NCI-H524 treated with DMSO at 0.1 percent for 48 hours (cell line): Measurements from ENCODE around the gene RCC2.

Experiments used
- DNase-seq: peaks from one replicate; lab custom pipeline; 2025; lab: John Stamatoyannopoulos, UW

The RCC2 gene

DNA sequence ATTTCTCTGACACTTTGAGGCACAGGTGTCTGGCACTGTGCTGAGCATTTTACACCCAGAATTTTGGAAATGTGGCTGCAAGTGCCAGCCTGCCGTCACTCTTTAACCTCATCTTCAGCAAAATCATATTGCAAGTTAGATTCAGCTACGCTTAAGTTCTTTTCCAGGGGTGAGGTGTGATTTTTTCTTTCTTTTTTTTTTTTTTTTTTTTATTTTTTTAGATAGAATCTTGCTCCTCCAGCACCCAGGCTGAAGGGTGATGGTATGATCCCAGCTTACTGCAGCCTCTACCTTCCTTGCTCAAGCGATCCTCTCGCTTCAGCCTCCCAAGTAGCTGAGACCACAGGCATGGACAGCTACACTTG is 2.5 kb upstream of the RCC2 start:
- DNase-seq: no peak

DNA sequence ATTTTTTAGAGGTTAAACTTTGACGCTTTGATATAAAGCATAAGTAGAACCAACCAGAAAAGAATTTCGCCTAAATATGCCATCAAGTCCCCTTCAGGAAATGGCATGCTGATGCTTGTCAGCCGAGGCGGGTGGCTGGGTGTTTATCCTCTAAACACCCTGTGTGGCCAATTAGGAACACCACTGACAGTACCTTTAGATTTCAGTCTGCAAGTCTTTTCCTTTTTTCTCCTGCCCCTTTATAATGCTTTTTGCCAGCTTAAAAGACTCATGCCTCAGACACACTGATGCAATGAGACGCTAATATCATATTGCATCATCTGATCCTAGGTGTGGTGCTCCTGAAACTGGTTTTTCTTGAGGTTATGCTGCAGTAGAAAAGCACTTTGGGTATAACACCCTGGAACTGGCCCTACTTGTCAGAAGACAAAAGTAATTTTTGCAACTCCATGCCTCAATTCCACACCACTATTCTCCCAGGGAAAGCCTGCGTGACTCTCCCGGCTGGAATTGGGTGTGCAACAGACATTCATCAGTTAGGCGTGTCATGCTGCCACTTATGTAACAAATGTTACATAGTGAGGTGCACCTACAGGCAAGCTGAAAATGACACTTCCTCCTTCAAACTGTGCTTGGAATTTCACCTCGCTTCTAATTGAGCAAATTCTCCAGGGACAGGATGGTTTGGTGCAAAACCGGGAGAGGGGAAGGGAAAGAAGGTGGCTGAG is 2.0 kb upstream of the RCC2 start:
- DNase-seq: no peak

DNA sequence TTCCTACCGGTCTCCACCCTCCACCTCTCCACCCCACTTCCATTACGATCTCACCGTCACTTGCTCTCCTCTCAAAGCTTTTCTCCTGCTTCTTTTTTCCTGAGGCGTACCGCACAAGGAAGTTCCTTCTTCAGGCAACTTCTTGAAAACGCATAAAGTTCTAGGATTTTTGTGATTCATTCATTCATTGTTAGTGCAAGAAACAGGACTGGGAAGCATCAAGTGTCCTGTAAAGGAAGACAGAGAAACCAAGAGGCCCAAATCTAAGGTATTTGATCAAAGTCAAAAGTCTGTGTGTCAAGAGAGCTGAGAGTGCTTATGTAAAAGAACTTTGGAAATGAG is 1.3 kb upstream of the RCC2 start:
- no peak for DNase-seq

DNA sequence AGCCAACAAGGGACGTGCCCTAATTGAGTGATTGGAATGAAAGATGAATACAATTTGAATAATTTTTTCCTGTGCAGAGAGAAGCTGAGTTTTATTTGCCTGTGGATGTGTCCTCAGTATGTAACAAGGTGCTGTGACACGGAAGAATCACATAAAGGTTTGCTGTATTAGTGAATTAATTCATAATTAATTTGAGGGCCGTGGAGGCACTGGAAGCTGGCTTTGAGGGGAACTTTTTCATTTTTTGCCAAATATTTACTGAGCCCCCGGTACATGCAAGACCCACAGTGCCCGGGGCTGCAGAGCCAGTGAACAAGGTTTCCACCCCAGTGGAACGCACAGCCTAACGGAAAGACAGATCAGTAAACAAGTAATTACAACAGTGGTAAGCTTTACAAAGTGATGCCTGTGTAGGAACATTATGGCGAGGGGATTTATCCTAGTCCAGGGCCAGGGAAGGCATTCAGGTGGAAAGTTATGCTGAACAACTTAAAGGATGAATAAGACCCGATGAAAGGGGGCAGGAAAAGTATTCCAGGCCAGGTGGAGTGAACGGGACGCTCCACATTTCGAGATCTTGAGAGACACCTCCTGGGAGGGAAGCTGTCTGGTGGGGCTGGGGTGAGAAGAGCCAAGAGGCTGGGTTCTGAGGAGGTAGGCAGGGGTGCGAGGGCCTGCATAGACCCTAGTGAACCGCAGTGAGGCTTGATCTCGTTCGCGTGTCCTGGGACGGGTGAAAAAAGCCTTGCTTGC is 773 bp upstream of the RCC2 start:
- no peak for DNase-seq

DNA sequence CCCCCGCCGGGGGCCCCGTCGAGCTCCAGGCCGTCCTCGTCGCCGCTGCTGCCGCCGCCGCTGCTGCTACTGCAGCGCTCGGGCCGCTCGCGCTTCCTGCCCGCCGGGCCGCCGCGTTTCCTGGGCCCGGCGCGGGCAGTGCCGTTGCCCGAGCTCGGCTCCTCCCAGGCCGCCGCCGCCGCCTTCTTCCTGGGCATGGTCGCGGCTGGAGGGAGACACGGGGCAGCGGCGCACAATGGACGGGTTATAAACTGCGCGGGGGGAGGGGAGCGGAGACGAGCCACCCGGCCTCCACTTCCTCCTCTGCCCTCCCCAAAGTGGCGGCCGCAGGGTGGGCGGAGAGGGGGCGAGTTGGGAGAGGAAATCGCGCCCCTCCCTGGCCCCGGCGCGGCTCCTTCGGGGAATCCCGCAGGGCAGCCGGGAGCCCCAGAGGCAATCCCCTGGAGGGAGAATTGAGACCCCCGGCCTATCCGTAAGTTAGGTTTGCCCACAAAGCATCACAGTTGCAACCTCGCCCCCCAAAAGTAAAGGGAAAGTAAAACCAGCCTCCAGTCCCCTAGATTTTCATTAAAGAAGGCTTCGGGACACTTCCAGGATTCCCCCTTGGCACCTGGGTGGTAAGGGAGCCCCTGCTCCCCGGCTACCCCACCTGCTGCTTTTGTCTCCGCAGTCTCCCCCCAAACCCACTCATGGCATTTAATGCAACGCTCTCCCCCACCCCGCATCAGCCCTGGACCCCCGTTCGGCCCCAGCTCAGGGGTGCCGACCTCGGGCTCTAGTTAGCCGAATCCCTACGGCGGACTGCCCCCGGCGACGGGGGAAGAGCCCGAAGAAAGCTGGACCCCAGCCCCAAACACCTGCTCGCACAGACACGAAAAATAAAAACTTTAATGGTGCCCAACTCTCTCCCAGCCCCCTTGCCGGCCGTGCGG is 893 bp downstream of the RCC2 start:
- no peak for DNase-seq

DNA sequence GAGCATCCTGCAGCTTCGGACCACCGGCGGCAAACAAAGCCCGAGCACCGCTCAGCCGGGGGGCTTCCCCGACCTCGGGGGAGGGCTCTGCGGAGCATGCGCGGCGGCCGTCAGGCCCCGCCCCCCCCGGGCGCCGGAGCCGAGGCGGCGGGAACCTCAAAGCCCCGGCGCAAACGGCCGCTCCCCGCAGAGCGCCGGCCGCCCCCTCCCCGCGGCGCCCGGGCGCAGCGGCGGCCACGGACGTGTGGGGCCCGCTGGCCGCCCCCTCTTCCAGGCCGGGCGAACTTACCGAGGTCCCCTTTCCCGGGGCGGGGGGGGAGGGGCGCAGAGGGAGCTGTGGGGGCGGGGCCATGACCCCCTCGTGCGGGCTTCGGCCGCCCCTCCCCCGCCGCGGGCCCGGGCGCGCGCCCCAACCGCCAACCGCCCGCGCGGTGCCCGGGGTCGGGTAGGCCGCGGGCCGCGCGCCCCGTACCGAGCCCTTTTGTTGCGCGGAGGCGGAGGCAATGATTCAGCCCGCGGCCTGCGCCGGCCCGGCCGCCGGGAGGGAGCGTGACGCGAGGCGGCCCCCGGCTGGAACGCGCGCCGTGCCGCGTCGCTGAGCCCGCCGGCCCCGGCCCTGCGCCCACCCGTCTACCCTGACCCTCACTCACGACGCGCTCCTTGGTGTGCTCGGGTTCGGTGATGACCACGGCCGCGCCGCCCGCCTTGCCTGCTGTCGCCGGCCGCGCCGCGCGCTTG is 1.7 kb downstream of the RCC2 start:
- no peak for DNase-seq

DNA sequence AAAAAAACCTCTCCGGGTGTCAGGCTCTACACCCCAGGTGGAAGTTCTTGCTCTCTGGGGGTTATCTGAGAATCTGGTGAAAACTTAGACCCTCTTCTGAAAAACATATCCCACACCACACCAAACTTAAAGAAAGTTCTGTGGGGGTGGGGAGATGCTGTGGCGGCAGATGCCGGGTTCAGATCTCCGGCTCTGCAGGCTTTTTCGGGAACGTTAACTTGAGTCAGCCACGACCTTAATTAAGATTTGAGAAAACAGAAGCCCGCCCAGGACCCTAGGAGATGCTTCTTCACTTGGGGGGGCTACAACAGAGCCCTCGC is 2.3 kb downstream of the RCC2 start:
- no peak for DNase-seq

DNA sequence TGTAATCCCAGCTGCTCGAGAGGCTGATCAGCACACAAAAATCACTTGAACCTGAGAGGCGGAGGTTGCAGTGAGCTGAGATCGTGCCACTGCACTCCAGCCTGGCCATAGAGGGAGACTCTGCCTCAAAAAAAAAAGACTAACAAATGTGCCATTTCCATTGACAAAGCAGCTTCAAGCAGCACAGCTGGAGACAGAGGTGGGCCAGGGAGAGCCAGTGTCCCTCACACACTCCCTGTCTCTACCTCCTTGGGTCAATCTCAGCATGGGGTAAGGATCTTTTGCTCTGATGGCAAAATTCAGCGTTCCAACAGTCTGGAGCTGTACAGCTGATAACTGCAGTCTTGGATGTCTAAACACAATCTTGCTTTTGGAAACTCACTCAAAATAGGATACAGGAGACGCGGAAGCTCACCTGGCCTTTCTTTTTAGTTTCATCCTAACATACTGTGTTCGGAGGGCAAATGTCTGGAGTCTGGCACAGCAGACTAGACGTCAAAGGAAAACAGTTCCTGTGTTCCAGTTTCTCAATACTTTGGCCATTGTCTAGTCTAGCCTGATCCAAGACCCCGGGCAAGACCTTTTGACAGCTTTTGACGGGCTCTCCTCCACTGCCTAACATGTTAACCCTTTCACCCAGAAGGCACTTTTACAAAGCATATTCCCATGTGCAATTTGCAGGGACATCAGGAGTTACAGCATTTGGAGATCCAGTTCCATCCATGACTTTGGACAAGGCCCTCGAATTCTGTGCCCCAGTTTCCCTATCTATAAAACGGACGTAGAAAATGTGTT is 2.9 kb downstream of the RCC2 start:
- DNase-seq: no peak

DNA sequence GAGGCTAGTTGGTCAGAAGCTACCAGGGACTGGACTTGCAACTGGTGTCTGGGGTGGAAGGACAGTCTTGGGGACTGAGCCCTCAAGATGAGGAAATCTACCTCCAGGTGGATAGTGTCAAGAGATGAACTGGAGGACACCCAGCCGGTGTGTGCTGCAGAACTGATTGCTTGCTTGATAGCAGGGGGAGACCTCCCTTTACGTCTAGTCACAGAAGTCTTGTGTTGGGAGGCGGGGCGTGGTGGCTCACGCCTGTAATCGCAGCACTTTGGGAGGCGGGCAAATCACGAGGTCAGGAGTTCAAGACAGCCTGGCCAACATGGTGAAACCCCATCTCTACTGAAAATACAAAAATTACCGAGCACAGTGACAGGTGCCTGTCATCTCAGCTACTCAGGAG is 4.9 kb downstream of the RCC2 start:
- no peak for DNase-seq

DNA sequence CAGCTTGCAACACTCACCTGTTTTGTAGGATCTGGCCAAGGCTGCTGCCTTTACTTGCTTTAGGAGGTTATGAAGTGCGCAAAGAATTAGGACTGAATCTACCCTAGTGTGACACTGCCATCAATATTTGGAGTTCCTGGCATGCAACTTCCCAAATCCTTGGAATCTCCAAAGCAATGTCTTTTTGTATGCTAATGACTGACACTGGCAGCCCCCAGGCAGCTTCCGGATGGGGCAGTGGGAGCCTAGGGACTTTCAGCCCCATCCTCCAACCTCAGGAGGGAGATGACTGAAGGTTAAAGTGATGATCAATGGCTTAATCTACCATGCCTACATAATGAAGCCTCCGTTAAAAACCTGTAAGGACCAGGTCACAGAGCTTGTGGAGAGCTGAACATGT is 5.5 kb downstream of the RCC2 start:
- DNase-seq: no peak

DNA sequence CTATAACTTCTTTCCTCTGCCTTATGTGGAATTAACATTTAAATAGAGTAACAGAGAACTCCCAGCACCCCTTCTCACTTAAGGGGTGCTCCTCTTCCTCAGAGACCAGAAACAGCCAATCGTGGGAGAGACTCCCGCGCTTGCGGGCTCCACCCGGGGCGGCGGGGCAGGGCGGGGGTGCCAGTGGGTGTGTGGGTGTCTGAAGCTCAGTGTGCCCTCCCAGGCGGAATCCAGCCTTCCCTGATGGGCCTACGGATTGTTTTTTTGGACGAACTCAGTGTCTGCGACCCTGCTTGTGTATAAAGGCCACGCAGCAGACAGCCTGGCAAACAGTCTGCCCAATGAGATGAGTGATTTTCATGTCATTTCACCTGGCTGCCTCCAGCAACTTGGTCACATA is 6.2 kb downstream of the RCC2 start:
- no peak for DNase-seq

DNA sequence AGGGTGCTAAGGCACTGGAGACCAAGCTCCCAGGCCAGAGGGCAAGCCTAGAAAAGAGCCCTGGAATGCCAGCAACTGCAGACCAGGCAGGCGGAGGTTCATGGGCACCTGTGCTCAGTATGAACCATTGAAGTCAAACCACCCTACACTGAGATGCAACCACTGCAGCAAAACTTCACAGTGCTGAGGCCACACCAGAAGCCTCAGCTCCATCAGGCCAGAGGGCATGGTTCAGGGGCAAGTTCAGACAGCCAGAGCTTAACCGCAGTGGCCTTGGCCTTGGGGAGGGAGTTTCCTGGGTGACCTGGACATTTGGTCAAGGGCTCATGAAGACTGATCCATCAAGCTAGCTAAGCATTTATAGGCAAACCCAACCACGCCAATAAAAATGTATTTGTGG is 7.1 kb downstream of the RCC2 start:
- no peak for DNase-seq

DNA sequence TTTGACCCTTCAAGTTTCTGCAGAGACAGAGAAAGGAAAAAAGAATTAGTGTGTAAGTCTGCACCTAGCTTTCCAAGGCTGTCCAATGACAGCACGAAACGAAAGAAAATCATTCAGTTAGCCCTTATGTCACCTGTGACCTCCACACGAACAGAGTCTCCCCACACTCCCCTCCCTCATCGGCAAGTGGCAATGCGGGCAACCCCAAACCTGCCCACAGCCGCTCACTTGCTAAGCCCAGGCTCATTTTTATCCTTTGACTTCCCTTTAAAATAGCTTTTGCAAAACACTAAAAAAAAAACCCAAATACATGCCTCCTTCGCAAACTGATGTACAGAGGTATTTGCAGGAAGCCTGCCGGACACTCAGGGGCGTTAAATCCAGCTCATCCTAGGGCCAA is 10.3 kb downstream of the RCC2 start:
- DNase-seq: no peak

DNA sequence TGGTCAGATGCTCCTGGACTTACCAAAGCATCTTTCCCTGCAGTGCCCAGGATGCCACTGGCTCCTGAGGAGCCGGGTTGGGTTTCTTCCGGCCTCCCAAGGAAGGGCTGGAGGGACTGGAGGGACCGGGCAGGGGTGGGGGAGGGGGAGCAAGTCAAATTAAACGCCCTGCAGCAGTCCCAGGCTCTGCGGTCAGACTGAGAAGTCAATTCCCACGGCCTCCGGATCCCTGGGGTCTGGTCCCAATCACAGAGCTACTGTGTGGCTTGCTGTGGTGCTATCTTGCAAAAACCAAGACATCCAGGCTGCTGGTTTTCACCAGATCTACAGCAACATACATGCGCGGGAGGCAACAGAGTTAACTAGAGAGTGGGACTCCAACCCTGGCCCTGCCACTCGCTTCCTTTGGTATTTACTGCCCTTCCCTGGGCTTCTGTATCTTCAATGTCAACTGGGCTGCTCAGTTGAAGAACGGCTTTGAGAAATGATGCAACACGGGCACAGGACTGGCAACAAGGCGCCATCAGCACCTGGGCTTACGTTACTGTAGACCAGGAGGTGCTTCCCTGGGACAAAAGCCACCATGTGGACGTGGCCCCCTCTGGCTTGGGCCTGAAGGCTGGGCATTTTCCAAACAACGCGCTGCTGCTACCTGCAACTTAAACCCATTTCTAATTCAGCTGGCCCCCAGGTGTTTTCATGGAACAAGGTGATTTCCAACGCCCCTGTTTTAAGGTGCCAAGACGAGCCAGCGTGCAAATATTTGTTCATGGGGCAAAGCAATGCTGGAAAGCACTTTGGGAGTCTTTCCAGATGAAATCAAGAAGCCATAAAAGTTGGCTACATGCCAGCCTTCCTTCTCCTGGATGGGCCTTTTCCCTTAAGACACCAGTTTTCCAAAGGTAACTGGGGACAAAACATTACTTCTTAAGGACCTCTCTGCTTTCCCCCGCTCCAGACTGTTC is 11.5 kb downstream of the RCC2 start:
- no peak for DNase-seq

DNA sequence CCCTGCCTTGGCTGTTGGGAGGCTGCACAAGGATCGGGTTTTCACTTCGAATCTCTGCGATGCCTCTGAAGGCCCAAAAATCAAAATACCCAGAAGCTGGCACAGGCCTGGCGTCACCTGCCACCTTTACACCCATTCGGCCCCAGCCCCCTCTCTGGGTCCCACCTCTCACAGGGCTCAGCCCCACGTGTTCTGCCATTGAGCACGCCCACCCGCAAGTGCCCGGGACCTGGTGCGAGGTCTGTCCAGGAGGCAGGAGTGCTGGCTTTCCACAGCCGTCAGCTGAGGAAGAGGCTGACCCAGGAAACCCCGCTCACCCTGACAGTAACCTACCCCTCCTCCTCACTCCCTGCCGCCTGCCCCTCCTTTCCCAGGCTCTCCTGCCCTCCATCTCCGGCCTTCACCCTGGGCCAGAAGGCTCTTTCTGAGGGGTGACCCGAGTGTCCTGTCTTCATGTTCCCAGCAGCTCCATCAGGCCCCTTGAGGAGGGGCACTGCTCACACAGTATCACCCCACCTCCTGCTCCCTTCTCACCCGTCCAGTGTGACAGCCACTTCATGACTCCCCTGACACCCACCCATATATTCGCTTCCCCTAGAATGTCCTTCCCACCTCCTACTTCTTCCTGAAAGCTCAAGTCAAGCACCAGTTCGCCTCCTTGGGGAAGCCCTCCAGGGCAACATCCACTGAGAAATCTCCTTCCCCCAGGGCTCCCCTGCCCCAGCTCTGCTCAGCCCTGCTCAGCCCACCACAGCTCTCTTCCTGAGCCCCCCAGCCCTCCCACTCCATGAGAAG is 13.5 kb downstream of the RCC2 start:
- DNase-seq: no peak

DNA sequence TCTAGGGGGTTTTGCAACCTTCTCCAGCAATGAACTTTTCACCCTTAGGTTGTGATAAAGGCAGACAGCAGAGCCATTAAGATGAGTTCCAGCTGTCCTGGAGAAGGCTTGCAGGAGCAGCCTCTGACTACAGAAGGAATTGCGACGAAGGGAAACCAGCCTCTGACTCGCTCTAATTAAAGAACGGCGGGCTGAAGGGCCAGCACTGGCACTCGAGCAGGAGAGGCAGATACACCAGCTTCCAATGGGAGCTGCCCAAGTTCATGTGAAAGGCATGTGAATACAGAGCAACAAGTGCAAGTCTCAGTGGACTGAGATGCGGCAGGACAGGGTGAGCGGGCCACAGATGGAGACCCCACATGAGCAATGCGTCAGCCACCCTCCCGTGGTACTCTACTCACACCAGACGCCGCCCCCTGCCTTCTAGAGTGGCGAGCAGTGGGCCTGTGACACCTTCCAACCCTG is 15.7 kb downstream of the RCC2 start:
- no peak for DNase-seq

DNA sequence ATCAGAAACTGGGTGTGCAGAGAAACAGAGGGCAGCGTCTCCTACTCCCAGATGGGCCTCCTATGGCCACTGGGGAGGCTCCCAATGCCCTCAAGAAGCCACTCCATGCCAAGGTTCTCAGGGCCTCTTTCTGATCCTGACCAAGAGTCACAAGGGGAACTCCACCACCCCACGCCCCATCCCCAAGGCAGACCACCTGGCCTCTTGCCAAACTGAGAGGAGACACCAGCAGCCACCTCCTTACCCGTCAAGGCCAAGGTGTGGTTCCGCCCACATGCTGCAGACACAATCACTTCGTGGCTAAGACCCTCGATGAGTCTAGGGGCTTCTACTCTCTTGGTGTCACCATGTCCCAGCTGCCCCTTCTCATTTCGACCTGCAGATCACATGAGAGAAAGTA is 17.0 kb downstream of the RCC2 start:
- no peak for DNase-seq

DNA sequence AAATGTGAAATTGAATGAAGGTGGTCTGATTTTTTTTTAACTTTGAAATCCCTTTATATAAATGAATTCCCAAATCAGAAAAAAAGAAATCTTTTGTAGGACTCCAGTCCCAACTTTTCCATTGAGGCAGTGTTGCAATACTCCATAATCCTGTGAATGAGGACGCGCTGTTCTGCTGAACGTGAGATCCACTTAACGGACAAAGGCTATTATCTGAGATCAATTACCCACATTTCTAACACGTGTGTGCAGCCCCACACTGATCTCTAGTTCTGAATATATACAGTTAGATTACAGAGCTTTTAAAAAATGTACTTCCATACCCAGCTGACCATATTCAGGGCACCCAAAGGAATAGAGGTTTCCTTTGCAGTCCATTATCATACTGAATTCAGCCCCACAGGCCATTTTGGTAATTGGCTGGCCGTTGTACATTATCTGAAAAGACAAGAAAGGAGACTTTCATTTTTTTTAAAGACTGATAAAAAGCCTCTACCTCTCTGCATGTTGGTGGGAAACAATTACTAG is 19.0 kb downstream of the RCC2 start:
- DNase-seq: no peak

DNA sequence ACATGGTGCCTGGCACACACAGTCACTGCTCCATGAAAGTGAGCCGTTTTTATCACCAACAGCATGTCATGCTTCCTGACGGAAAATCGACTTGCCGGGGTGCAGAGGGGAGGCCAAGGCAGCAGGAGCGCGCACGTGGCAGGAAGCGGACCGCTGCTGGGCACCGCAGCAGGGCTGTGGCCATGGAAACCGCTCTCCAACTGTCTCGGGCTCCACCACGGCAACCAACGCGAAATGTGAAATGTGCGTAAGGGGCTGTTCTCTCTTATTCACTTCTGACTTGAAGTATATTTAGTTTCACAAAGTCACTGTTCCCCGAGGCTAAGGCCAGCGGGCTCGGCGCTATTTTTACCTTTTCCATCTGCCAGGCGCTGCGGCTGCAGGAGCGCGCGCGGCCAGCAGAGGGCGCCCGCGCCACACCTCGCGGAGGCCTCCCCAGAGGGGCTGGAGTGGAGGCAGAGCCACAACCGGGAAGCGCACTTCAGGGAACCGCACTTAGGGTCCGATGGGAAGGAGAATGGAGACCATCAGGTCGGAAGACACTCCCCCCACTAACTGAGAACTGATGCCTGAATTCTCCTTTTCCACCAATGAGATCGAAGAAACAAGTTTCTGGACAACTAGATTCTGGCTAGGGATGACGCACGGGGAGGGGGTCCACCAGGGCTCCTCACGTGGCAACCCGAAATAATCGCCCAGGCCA is 19.7 kb downstream of the RCC2 start:
- no peak for DNase-seq
